Stimulated activated naive CD8-positive, alpha-beta T cell treated with anti-CD3 and anti-CD28 coated beads, Interleukin-15, amount 100 ng/mL, for 72 hours (primary cell): ENCODE results near the gene RAD21L1.
"Not testable (repeated sequence)": the region's sequence is repeated elsewhere in the genome, so short reads cannot be mapped to it uniquely, and the experiment has no call there.

Experiments used
- ATAC-seq: fragments of 150-1000 bp; cut with Tn5 transposase; 2 replicates; pipeline ENCODE4 v1.10.0; 2021; ENCODE audit warnings: mild to moderate bottlenecking, moderate library complexity
- DNase-seq, 2 donors: peaks; one replicate each; pipeline ENCODE4 v3.0.0; 2021 to 2022
- H3K27ac Mint-ChIP-seq, 2 donors: one replicate each; pipeline ENCODE4 v1.8.0; 2022; ENCODE audit warnings: mild to moderate bottlenecking in 2 of 2, mixed read lengths in 2 of 2, moderate library complexity in 2 of 2
- H3K27me3 Mint-ChIP-seq: one replicate; pipeline ENCODE4 v1.8.0; 2022; ENCODE audit warnings: mixed read lengths
- H3K4me1 Mint-ChIP-seq: one replicate; pipeline ENCODE4 v1.8.0; 2022; ENCODE audit warnings: mild to moderate bottlenecking, mixed read lengths
- H3K4me3 Mint-ChIP-seq, 2 donors: one replicate each; pipeline ENCODE4 v1.8.0; 2022; ENCODE audit warnings: mild to moderate bottlenecking in 2 of 2, mixed read lengths in 2 of 2, moderate library complexity in 1 of 2
- H3K9me3 Mint-ChIP-seq, 2 donors: one replicate each; pipeline ENCODE4 v1.8.0; 2022; ENCODE audit warnings: mixed read lengths in 2 of 2

The RAD21L1 gene

GRCh38 chr20:1241456-1241855 is 15.6 kb downstream of the RAD21L1 start:
- H3K4me3 Mint-ChIP-seq: no peak overlapping the region
- H3K27ac Mint-ChIP-seq: no peak overlapping the region
- no peaks in the 10 kb centered on the region for H3K9me3 Mint-ChIP-seq
- H3K27me3 Mint-ChIP-seq: no peaks in the 10 kb centered on the region
- ATAC-seq (no peak), DNase-seq (no peak)
- peaks cover 6% of the 10 kb centered on the region for H3K4me1 Mint-ChIP-seq

- Mint-ChIP-seq H3K9me3 (no peaks in the 10 kb centered on the region), H3K4me1 (peaks cover 6% of the 10 kb centered on the region), H3K27ac (no peak overlapping the region), H3K27me3 (no peaks in the 10 kb centered on the region), H3K4me3 (no peak overlapping the region)
- DNase-seq: no peak
- ATAC-seq: no peak
Measured at GRCh38 chr20:1242099-1242498, 16.3 kb downstream of the RAD21L1 start.

- H3K4me3 Mint-ChIP-seq: no peak overlapping the region
- peaks cover 9% of the 10 kb centered on the region for H3K4me1 Mint-ChIP-seq
- H3K27me3 Mint-ChIP-seq: no peaks in the 10 kb centered on the region
- no peaks in the 10 kb centered on the region for H3K9me3 Mint-ChIP-seq
- no peak overlapping the region for H3K27ac Mint-ChIP-seq
- ATAC-seq: no peak
- no peak for DNase-seq
Measured at GRCh38 chr20:1242530-1242929, 16.7 kb downstream of the RAD21L1 start.

- no peak overlapping the region for H3K4me3 Mint-ChIP-seq
- DNase-seq (no peak), ATAC-seq (no peak)
- H3K4me1 Mint-ChIP-seq: peaks cover 17% of the 10 kb centered on the region
- peaks cover under 1 to 2% of the 10 kb centered on the region in 2 donors for H3K9me3 Mint-ChIP-seq
- H3K27me3 Mint-ChIP-seq: no peaks in the 10 kb centered on the region
- H3K27ac Mint-ChIP-seq: no peak overlapping the region
Measured at GRCh38 chr20:1245578-1245977, 19.7 kb downstream of the RAD21L1 start.

GRCh38 chr20:1247689-1248088 is 21.8 kb downstream of the RAD21L1 start:
- ATAC-seq (peak; percentile 42), DNase-seq (no peak)
- no peak overlapping the region for H3K27ac Mint-ChIP-seq
- no peaks in the 10 kb centered on the region for H3K27me3 Mint-ChIP-seq
- peaks cover 5 to 8% of the 10 kb centered on the region in 2 donors for H3K9me3 Mint-ChIP-seq
- peaks cover 20% of the 10 kb centered on the region for H3K4me1 Mint-ChIP-seq
- no peak overlapping the region for H3K4me3 Mint-ChIP-seq

- not testable (repeated sequence) for ATAC-seq, DNase-seq, H3K27me3 Mint-ChIP-seq, H3K4me3 Mint-ChIP-seq, H3K9me3 Mint-ChIP-seq, H3K27ac Mint-ChIP-seq
- peaks cover 19% of the 10 kb centered on the region for H3K4me1 Mint-ChIP-seq
Measured at GRCh38 chr20:1250282-1250681, 24.4 kb downstream of the RAD21L1 start.

- Mint-ChIP-seq H3K27me3 (no peaks in the 10 kb centered on the region), H3K4me3 (no peak overlapping the region), H3K9me3 (peaks cover 5 to 8% of the 10 kb centered on the region in 2 donors), H3K4me1 (peaks cover 22% of the 10 kb centered on the region), H3K27ac (no peak overlapping the region)
- no peak for ATAC-seq
- DNase-seq: no peak
Measured at GRCh38 chr20:1252416-1252815, 26.6 kb downstream of the RAD21L1 start.

GRCh38 chr20:1254254-1254653 is 28.4 kb downstream of the RAD21L1 start:
- peaks cover 5 to 8% of the 10 kb centered on the region in 2 donors for H3K9me3 Mint-ChIP-seq
- no peak for DNase-seq
- H3K4me3 Mint-ChIP-seq: no peak overlapping the region
- no peak overlapping the region for H3K27ac Mint-ChIP-seq
- peaks cover 13% of the 10 kb centered on the region for H3K4me1 Mint-ChIP-seq
- no peaks in the 10 kb centered on the region for H3K27me3 Mint-ChIP-seq
- no peak for ATAC-seq

GRCh38 chr20:1255675-1256074 is 29.8 kb downstream of the RAD21L1 start:
- ATAC-seq (no peak), DNase-seq (no peak)
- H3K27me3 Mint-ChIP-seq: no peaks in the 10 kb centered on the region
- H3K4me3 Mint-ChIP-seq: no peak overlapping the region
- H3K4me1 Mint-ChIP-seq: peaks cover 13% of the 10 kb centered on the region
- peaks cover 4 to 6% of the 10 kb centered on the region in 2 donors for H3K9me3 Mint-ChIP-seq
- no peak overlapping the region for H3K27ac Mint-ChIP-seq

- peak overlapping the region in 1 of 2 donors; percentile 12 for H3K27ac Mint-ChIP-seq
- peaks cover 44% of the 10 kb centered on the region for H3K4me1 Mint-ChIP-seq
Measured at GRCh38 chr20:1263853-1264252, 38.0 kb downstream of the RAD21L1 start.

GRCh38 chr20:1264727-1265126 is 38.9 kb downstream of the RAD21L1 start:
- Mint-ChIP-seq H3K4me1 (peaks cover 46% of the 10 kb centered on the region), H3K9me3 (peaks cover 0 to 7% of the 10 kb centered on the region in 2 donors), H3K4me3 (peak overlapping the region; percentile 76 to 91), H3K27me3 (no peaks in the 10 kb centered on the region), H3K27ac (peak overlapping the region; percentile 75 to 96)
- no peak for ATAC-seq
- DNase-seq: no peak

More at GRCh38 chr20:1263853-1264252, 38.0 kb downstream of the RAD21L1 start:
- ATAC-seq: no peak
- DNase-seq: no peak
- peak overlapping the region; percentile 54 to 91 for H3K4me3 Mint-ChIP-seq
- H3K9me3 Mint-ChIP-seq: peaks cover 0 to 7% of the 10 kb centered on the region in 2 donors
- H3K27me3 Mint-ChIP-seq: no peaks in the 10 kb centered on the region

- DNase-seq (no peak), ATAC-seq (no peak)
- Mint-ChIP-seq H3K27me3 (no peaks in the 10 kb centered on the region), H3K4me1 (peaks cover 46% of the 10 kb centered on the region), H3K27ac (peak overlapping the region; percentile 93 to 96), H3K4me3 (peak overlapping the region; percentile 91 to 95), H3K9me3 (peaks cover 0 to 7% of the 10 kb centered on the region in 2 donors)
Measured at GRCh38 chr20:1265226-1265915, 39.5 kb downstream of the RAD21L1 start.

GRCh38 chr20:1265916-1266166 is 40.0 kb downstream of the RAD21L1 start:
- H3K27me3 Mint-ChIP-seq: no peaks in the 10 kb centered on the region
- DNase-seq: no peak
- H3K4me1 Mint-ChIP-seq: peaks cover 47% of the 10 kb centered on the region
- H3K27ac Mint-ChIP-seq: peak overlapping the region; percentile 93 to 96
- no peak for ATAC-seq
- peak overlapping the region; percentile 91 to 95 for H3K4me3 Mint-ChIP-seq
- peaks cover 0 to 7% of the 10 kb centered on the region in 2 donors for H3K9me3 Mint-ChIP-seq

GRCh38 chr20:1266167-1266973 is 40.5 kb downstream of the RAD21L1 start, which contains the start of gene SNPH:
Gene SNPH, plus strand, starts transcription at chr20:1266294. Its CDS starts 29,946 bp downstream, at chr20:1296240.
- Mint-ChIP-seq H3K27me3 (no peaks in the 10 kb centered on the region), H3K4me3 (peak within 1 kb of the TSS; percentile 91 to 95), H3K4me1 (peaks cover 52% of the 10 kb centered on the region), H3K9me3 (peaks cover 0 to 7% of the 10 kb centered on the region in 2 donors), H3K27ac (peak within 1 kb of the TSS; percentile 93 to 96)
- ATAC-seq: peak; percentile 95
- DNase-seq: peak; percentile 68 to 78

- no peak for DNase-seq
- Mint-ChIP-seq H3K4me3 (peak overlapping the region; percentile 67 to 91), H3K27me3 (no peaks in the 10 kb centered on the region), H3K4me1 (peaks cover 60% of the 10 kb centered on the region), H3K27ac (peak overlapping the region in 1 of 2 donors; percentile 19), H3K9me3 (peaks cover 0 to 4% of the 10 kb centered on the region in 2 donors)
- ATAC-seq: no peak
Measured at GRCh38 chr20:1267161-1267560, 41.3 kb downstream of the RAD21L1 start.

- peaks cover 67% of the 10 kb centered on the region for H3K4me1 Mint-ChIP-seq
- no peaks in the 10 kb centered on the region for H3K27me3 Mint-ChIP-seq
- H3K9me3 Mint-ChIP-seq: no peaks in the 10 kb centered on the region
Measured at GRCh38 chr20:1267809-1268374, 42.0 kb downstream of the RAD21L1 start.

More at GRCh38 chr20:1267809-1268374, 42.0 kb downstream of the RAD21L1 start:
- H3K27ac Mint-ChIP-seq: no peak overlapping the region
- H3K4me3 Mint-ChIP-seq: no peak overlapping the region
- DNase-seq (no peak), ATAC-seq (no peak)
